Brain microvascular endothelial cell (primary cell): ENCODE measurements around the gene SEZ6L2.

Experiments used
- DNase-seq: peaks from one replicate; pipeline ENCODE4 v3.0.0-alpha.2; 2020
- H3K27ac ChIP-seq: fragments of 250-450 bp; sonication (Bioruptor Pico); 2 replicates; pipeline ENCODE4 v1.5.1; 2020; ENCODE audit warnings: mild to moderate bottlenecking, moderate library complexity
- H3K27me3 ChIP-seq: fragments of 250-450 bp; sonication (Bioruptor Pico); replicated peaks from 2 replicates; pipeline ENCODE4 v1.5.1; 2020; ENCODE audit warnings: mild to moderate bottlenecking
- H3K36me3 ChIP-seq: fragments of 250-450 bp; sonication (Bioruptor Pico); replicated peaks from 2 replicates; pipeline ENCODE4 v1.5.1; 2020; ENCODE audit warnings: mild to moderate bottlenecking
- H3K4me3 ChIP-seq: 2 replicates; pipeline ENCODE4 v1.5.1; 2011; ENCODE audit warnings: low read depth, mild to moderate bottlenecking, control low read depth, low read length, moderate library complexity
- in situ Hi-C: cut with HindIII; loops from 2 replicates; pipeline ENCODE4 v1.10.0; 2017; ENCODE audit warnings: low sequenced_read_pairs, low pct_ligation_motif_present
- TF ChIP-seq, protein P1 (sequence below): IDR thresholded peaks from 2 replicates; pipeline ENCODE4 v1.5.1; 2011; ENCODE audit warnings: low read depth, mild to moderate bottlenecking, moderate library complexity, low read length, control low read depth, inconsistent platforms; ENCODE audit errors: missing control alignments

SEZ6L2 gene

DNA sequence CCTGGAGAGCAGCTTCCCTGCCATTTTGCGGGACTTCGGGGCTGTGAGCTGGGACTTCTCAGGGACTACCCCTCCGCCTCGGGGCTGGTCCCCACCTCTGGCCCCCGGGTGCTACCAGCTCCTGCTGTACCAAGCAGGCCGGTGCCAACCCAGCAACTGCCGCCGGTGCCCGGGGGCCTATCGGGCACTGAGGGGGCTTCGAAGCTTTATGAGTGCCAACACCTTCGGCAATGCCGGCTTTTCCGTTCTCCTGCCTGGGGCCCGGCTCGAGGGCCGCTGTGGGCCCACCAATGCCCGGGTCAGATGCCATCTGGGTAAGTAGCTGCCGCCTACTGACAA, 2.2 kb upstream of the SEZ6L2 start:
- no peak for DNase-seq
- TF ChIP-seq, protein P1, sequence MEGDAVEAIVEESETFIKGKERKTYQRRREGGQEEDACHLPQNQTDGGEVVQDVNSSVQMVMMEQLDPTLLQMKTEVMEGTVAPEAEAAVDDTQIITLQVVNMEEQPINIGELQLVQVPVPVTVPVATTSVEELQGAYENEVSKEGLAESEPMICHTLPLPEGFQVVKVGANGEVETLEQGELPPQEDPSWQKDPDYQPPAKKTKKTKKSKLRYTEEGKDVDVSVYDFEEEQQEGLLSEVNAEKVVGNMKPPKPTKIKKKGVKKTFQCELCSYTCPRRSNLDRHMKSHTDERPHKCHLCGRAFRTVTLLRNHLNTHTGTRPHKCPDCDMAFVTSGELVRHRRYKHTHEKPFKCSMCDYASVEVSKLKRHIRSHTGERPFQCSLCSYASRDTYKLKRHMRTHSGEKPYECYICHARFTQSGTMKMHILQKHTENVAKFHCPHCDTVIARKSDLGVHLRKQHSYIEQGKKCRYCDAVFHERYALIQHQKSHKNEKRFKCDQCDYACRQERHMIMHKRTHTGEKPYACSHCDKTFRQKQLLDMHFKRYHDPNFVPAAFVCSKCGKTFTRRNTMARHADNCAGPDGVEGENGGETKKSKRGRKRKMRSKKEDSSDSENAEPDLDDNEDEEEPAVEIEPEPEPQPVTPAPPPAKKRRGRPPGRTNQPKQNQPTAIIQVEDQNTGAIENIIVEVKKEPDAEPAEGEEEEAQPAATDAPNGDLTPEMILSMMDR: no peak
- H3K36me3 ChIP-seq: no peaks in the 10 kb centered on the region
- H3K4me3 ChIP-seq: no peak overlapping the region
- peaks cover 3% of the 10 kb centered on the region for H3K27me3 ChIP-seq
- H3K27ac ChIP-seq: no peak overlapping the region
- in situ Hi-C loops: no loop called here

DNA sequence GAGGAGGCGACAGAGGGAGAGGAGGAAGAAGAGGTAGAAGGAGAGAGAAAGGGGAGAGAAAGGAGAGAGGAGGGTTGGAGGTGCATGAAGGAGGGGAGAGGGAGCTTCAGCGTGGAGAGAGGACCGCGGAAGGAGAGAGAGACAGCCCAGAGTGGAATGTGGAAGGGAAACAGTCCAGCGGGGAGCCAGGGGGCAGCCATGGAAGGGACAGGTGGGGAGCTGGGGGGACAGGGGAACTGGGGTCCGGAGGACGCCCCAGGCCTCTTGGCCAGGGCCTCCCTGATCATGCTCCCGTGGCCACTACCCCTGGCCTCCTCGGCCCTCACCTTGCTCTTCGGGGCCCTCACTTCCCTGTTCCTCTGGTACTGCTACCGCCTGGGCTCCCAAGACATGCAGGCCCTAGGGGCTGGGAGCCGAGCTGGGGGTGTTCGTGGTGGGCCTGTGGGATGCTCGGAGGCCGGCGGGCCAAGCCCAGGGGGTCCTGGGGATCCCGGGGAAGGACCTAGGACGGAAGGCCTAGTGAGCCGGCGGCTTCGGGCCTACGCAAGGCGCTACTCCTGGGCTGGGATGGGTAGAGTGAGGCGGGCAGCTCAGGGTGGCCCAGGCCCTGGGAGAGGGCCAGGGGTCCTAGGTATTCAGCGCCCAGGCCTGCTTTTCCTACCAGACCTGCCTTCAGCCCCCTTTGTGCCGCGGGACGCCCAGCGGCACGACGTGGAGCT, 1.7 kb upstream of the SEZ6L2 start:
- no peak for DNase-seq
- peak overlapping the region; percentile 64 for H3K4me3 ChIP-seq
- TF ChIP-seq, protein P1: no peak
- H3K27me3 ChIP-seq: peaks cover 3% of the 10 kb centered on the region
- H3K36me3 ChIP-seq: no peaks in the 10 kb centered on the region
- in situ Hi-C loops: no loop called here
- peak overlapping the region; percentile 65 for H3K27ac ChIP-seq

DNA sequence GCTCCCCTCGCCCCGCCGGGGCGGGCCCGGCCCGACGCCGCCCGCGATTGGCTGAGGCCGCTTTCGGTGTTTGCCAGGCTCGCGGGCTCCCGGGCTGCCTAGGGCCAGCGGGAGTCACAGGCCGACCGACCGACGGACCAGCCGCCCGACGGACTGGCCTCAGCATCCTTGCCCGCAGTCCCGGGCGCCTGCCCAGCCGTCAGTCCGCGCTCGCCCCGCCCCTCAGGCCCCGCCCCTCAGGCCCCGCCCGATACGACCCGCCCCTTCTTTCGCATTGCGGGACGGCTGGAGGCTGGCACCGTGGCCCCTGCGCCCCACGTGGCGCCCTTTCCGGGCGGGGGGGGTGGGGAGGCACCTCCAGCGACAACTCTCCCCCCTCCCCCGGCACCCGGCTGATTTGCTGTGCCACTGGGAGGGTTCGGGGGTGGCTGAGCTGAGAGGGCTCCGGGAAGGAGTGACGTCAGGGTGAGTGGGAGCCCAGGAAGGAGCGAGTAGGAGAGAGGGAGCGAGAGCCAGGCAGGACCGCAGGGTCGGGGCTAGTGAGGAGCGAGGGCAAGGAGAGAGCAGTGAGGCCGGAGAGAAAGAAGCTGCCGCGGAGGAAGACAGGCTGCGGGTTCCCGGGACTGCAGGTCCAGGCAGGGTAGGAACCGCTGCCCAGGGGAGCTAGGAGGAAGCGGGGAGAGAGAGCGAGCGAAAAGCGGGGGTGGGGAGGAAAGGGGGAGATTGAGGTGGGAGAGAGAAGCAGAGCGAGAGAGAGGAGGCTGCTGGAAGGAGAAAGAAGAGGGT, 945 bp upstream of the SEZ6L2 start, which contains the start of gene ASPHD1:
TSS of gene ASPHD1 (plus strand) at position 387 of the 786 bp plus-strand sequence. CDS start 484 bp downstream, outside the sequence.
- in situ Hi-C loops: no loop called here
- TF ChIP-seq, protein P1: no peak
- Histone ChIP-seq H3K27me3 (peaks cover 3% of the 10 kb centered on the region), H3K4me3 (peak within 1 kb of the TSS; percentile 64), H3K36me3 (no peaks in the 10 kb centered on the region), H3K27ac (peak within 1 kb of the TSS; percentile 65)
- peak; percentile 76 for DNase-seq

DNA sequence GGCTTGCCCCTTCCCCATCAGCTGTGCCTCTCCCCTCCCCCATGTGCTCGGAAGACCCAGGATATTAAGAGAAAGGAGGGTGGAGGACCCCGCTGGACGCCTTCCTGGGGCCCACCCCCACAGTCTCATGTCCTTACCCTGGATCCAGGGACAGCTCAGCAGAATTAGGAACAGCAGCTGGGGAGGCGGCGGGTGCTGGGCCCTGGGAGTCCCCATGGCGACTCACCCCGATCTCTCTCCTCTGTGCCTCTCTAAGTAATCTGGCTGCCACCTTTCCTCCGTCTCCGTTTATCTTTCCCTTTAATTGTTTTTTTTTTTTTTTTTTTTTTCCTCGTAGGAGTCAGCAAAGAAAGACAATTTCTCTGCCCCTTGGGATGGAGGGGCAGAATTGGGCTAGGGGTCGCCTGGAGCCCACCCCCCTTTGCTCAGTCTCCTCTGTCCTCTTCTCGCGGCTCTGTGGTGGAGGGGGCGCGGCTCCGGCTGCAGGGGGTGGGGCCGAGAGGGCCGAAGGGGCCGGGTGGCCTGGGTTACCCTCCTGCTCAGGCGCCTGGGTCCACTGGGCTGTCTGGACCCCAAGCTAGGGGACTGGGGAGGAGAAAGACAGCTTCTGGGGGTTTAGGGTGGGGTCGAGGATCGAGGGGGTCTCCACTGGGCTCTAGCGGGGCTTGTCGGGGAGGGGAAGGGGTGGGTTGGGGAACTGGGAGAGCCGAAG, 390 bp downstream of the SEZ6L2 start:
- in situ Hi-C loops: no loop called here
- peak overlapping the region; percentile 54 for H3K4me3 ChIP-seq
- DNase-seq: peak; percentile 33
- H3K27me3 ChIP-seq: peaks cover 3% of the 10 kb centered on the region
- no peaks in the 10 kb centered on the region for H3K36me3 ChIP-seq
- H3K27ac ChIP-seq: peak overlapping the region; percentile 37
- TF ChIP-seq, protein P1: no peak

DNA sequence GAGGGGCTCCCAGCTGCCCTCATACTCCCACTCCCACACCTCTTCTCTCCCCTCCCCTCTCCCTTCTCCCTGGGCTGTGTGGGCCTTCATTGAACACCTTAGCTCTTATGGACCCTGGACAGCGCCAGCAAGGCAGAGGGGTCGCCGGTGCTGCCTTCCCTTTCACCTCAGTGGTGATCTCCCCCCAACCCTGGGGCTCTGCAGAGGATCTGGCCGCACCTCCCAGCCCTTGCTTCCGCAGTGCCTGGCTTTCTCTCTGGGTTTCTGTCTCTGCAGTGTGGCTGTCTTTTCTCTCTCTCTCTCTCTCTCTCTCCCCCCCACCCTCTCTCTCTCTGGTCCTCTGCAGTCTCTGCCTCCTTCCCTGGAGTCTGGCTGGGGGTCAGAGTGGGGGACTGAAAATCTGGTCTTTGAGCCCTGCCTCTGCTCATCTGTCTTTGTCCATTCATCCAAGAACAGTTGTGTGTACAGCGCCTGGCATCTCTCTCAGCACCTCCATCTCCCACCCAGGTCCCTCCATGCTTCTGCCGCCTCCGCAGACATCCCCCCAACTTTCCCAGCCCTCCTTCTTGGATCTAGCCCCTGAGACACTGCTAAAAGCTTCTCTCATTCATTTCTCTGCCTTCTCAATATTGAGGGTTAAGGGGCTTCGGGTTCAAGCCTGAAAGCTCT, 1.1 kb downstream of the SEZ6L2 start:
- in situ Hi-C loops: no loop called here
- DNase-seq: no peak
- Histone ChIP-seq H3K27ac (no peak overlapping the region), H3K4me3 (peak overlapping the region; percentile 54), H3K36me3 (no peaks in the 10 kb centered on the region), H3K27me3 (peaks cover 3% of the 10 kb centered on the region)
- TF ChIP-seq, protein P1: no peak
